GM12878 (cell line): Measurements from ENCODE around the gene B4GALT5.

Experiments used
- ATF7 ChIP-seq: fragments of 450-650 bp; IDR thresholded peaks from 2 replicates; pipeline ENCODE4 v1.6.1; 2016; ENCODE audit warnings: low read depth, mild to moderate bottlenecking
- BRCA1 ChIP-seq: IDR thresholded peaks from 2 replicates; pipeline ENCODE4 v1.6.1; 2011; ENCODE audit warnings: low read depth, low read length, improper control_type of control experiment
- CHD2 ChIP-seq: IDR thresholded peaks from 2 replicates; pipeline ENCODE4 v1.6.1; 2011; ENCODE audit warnings: low read depth, low read length, improper control_type of control experiment, borderline replicate concordance
- CTCF ChIP-seq, 3 experiments: IDR thresholded peaks in 2 of 3; conservative IDR thresholded peaks in 1 of 3; 2 replicates each; pipeline ENCODE4 v1.5.1; 2011; ENCODE audit warnings: low read depth in 3 of 3, low read length in 3 of 3, mild to moderate bottlenecking in 3 of 3, control low read depth in 2 of 3, moderate library complexity in 2 of 3, inconsistent platforms in 1 of 3, mixed read lengths in 1 of 3; ENCODE audit not compliant: control insufficient read depth in 2 of 3, insufficient read depth in 1 of 3; ENCODE audit errors: extremely low read depth in 1 of 3
- NRF1 ChIP-seq: conservative IDR thresholded peaks from 2 replicates; pipeline ENCODE4 v1.6.1; 2011; ENCODE audit warnings: mild to moderate bottlenecking, low read depth, low read length, improper control_type of control experiment
- POLR2A ChIP-seq: IDR thresholded peaks from 2 replicates; pipeline ENCODE4 v1.6.1; 2011; ENCODE audit warnings: low read depth, mild to moderate bottlenecking, low read length
- POLR2AphosphoS5 ChIP-seq: IDR thresholded peaks from 2 replicates; pipeline ENCODE4 v1.6.1; 2011; ENCODE audit warnings: mild to moderate bottlenecking, low read length, inconsistent platforms
- SKIL ChIP-seq: fragments of 450-650 bp; IDR thresholded peaks from 2 replicates; pipeline ENCODE4 v1.6.1; 2017; ENCODE audit warnings: mild to moderate bottlenecking, low read depth, inconsistent platforms; ENCODE audit not compliant: poor library complexity, severe bottlenecking
- SMAD1 ChIP-seq: fragments of 450-650 bp; IDR thresholded peaks from 2 replicates; pipeline ENCODE4 v1.6.1; 2018; ENCODE audit warnings: mild to moderate bottlenecking, low read depth; ENCODE audit not compliant: partially characterized antibody
- SUPT20H ChIP-seq: IDR thresholded peaks from 2 replicates; pipeline ENCODE4 v1.6.1; 2011; ENCODE audit warnings: low read depth, mild to moderate bottlenecking, low read length, moderate library complexity, borderline replicate concordance; ENCODE audit not compliant: control insufficient read depth
- TF ChIP-seq, protein P1 (sequence below): IDR thresholded peaks from 2 replicates; pipeline ENCODE4 v1.6.1; 2012; ENCODE audit warnings: low read length, inconsistent platforms
- TF ChIP-seq, protein P2 (sequence below): fragments of 450-650 bp; formaldehyde crosslinking; IDR thresholded peaks from 2 replicates; pipeline ENCODE4 v1.4.0; 2020; ENCODE audit warnings: mild to moderate bottlenecking, moderate library complexity

DNA sequence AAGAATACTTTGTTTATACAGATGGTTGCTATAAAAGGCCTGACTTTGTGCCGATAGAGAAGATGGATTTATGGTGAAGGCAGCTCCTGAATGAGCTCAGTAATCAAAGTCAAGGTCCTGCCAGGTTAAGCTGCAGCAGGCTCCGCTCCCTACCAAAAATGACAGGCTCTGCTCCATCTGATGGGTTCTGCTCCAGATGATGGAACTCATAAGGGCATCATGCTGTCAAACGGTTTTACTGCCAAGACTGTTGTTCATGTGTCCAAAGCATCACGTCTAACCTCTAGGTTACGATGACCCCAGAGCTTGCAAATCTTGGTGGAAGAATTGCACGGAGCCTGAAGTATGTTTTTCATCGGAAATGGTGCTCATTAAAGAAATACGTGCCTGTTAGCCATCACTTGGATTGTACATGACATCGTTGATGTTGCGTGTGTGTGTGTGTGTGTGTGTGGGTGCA lies 126.5 kb downstream of the B4GALT5 start:
- TF ChIP-seq, protein P1, sequence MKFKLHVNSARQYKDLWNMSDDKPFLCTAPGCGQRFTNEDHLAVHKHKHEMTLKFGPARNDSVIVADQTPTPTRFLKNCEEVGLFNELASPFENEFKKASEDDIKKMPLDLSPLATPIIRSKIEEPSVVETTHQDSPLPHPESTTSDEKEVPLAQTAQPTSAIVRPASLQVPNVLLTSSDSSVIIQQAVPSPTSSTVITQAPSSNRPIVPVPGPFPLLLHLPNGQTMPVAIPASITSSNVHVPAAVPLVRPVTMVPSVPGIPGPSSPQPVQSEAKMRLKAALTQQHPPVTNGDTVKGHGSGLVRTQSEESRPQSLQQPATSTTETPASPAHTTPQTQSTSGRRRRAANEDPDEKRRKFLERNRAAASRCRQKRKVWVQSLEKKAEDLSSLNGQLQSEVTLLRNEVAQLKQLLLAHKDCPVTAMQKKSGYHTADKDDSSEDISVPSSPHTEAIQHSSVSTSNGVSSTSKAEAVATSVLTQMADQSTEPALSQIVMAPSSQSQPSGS: no peak
- TF ChIP-seq CTCF (IDR thresholded peaks at IDR 0.05 in 2 of 3, conservative IDR thresholded peaks at IDR 0.05 in 1 of 3; ENCODE audit: control insufficient read depth in 2 of 3, extremely low read depth in 1 of 3, insufficient read depth in 1 of 3, low read depth in 3 of 3, low read length in 3 of 3) (no peak), SMAD1 (no peak), ATF7 (no peak), SUPT20H (no peak), POLR2AphosphoS5 (no peak), SKIL (no peak), POLR2A (no peak), CHD2 (no peak), BRCA1 (no peak), NRF1 (no peak)
- TF ChIP-seq, protein P2, sequence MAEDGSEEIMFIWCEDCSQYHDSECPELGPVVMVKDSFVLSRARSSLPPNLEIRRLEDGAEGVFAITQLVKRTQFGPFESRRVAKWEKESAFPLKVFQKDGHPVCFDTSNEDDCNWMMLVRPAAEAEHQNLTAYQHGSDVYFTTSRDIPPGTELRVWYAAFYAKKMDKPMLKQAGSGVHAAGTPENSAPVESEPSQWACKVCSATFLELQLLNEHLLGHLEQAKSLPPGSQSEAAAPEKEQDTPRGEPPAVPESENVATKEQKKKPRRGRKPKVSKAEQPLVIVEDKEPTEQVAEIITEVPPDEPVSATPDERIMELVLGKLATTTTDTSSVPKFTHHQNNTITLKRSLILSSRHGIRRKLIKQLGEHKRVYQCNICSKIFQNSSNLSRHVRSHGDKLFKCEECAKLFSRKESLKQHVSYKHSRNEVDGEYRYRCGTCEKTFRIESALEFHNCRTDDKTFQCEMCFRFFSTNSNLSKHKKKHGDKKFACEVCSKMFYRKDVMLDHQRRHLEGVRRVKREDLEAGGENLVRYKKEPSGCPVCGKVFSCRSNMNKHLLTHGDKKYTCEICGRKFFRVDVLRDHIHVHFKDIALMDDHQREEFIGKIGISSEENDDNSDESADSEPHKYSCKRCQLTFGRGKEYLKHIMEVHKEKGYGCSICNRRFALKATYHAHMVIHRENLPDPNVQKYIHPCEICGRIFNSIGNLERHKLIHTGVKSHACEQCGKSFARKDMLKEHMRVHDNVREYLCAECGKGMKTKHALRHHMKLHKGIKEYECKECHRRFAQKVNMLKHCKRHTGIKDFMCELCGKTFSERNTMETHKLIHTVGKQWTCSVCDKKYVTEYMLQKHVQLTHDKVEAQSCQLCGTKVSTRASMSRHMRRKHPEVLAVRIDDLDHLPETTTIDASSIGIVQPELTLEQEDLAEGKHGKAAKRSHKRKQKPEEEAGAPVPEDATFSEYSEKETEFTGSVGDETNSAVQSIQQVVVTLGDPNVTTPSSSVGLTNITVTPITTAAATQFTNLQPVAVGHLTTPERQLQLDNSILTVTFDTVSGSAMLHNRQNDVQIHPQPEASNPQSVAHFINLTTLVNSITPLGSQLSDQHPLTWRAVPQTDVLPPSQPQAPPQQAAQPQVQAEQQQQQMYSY (CRISPR knock-in tag): no peak
